GM21619 (cell line): ENCODE data around the gene HBE1.
"Not testable (repeated sequence)": the region's sequence is repeated elsewhere in the genome, so short reads cannot be mapped to it uniquely, and the experiment has no call there.

ENCODE experiments used
- ATAC-seq: cut with Tn5 transposase; IDR thresholded peaks from one replicate; pipeline ENCODE4 v1.9.1; 2021; ENCODE audit not compliant: unreplicated experiment

HBE1 gene

GRCh38 chr11:5254023-5254422 is 15.7 kb downstream of the HBE1 start:
- ATAC-seq = not testable (repeated sequence)

GRCh38 chr11:5253440-5253839 is 16.3 kb downstream of the HBE1 start:
- ATAC-seq = not testable (repeated sequence)

- no peak for ATAC-seq
Measured at GRCh38 chr11:5252919-5253265, 16.9 kb downstream of the HBE1 start.

- no peak for ATAC-seq
Measured at GRCh38 chr11:5252192-5252918, 17.4 kb downstream of the HBE1 start.

GRCh38 chr11:5251746-5252145 is 18.0 kb downstream of the HBE1 start:
- no peak for ATAC-seq

GRCh38 chr11:5250543-5251204 is 19.1 kb downstream of the HBE1 start:
- ATAC-seq = no peak

- ATAC-seq = not testable (repeated sequence)
Measured at GRCh38 chr11:5249807-5250396, 19.8 kb downstream of the HBE1 start, which contains the start of gene HBG1. Gene HBG1 (minus strand): TSS chr11:5249857. CDS start chr11:5249804, 53 bp downstream.

- ATAC-seq = not testable (repeated sequence)
Measured at GRCh38 chr11:5248498-5248897, 21.2 kb downstream of the HBE1 start.

- no peak for ATAC-seq
Measured at GRCh38 chr11:5247472-5248192, 22.1 kb downstream of the HBE1 start.

- no peak for ATAC-seq
Measured at GRCh38 chr11:5246772-5247471, 22.8 kb downstream of the HBE1 start.

GRCh38 chr11:5245155-5245554 is 24.6 kb downstream of the HBE1 start:
- ATAC-seq = no peak

- no peak for ATAC-seq
Measured at GRCh38 chr11:5243816-5244180, 25.9 kb downstream of the HBE1 start.

- no peak for ATAC-seq
Measured at GRCh38 chr11:5242933-5243815, 26.6 kb downstream of the HBE1 start.

GRCh38 chr11:5242208-5242607 is 27.5 kb downstream of the HBE1 start:
- no peak for ATAC-seq

- no peak for ATAC-seq
Measured at GRCh38 chr11:5241458-5241857, 28.3 kb downstream of the HBE1 start.

- no peak for ATAC-seq
Measured at GRCh38 chr11:5240458-5240857, 29.3 kb downstream of the HBE1 start.

GRCh38 chr11:5240056-5240455 is 29.7 kb downstream of the HBE1 start:
- no peak for ATAC-seq

GRCh38 chr11:5239046-5239445 is 30.7 kb downstream of the HBE1 start:
- ATAC-seq = no peak

- no peak for ATAC-seq
Measured at GRCh38 chr11:5238486-5238885, 31.3 kb downstream of the HBE1 start.

- no peak for ATAC-seq
Measured at GRCh38 chr11:5237420-5237819, 32.3 kb downstream of the HBE1 start.
